Heart left ventricle (tissue), 13 donors: ENCODE measurements around the gene MAP4K2.

Source experiments
- POLR2A ChIP-seq, 2 donors: fragments of 450-650 bp; IDR thresholded peaks; one replicate each; pipeline ENCODE4 v1.6.1; 2017; ENCODE audit warnings: antibody characterized with exemption in 2 of 2, mild to moderate bottlenecking in 2 of 2, moderate library complexity in 2 of 2
- TF ChIP-seq, protein P1 (sequence below), 12 donors: fragments of 200-600 bp; sonication (generic) in 4 of 12; IDR thresholded peaks; one replicate each; pipeline versions ENCODE4 v1.5.0 to v1.8.0; 2018 to 2022; ENCODE audit warnings: antibody characterized with exemption in 12 of 12, mild to moderate bottlenecking in 5 of 12
- donor health status: ischemic (EF 13 %, LVEDD 7.1; RV severe dilation, severe dysfunction).
- donor health status: DM: no; HTN: yes; CAD: no.
- donor health status: DM: no; HTN: no; CAD: no.
- donor health status: ischemic (EF 25% LVEDD 6.9; RV normal size, moderate dysfunction).
- donor health status: ischemic (EF 25% LVEDD 5.7; RV mildly dilated, moderate dysfunction).
- donor health status: ischemic (EF 35%, LVEDD 5.7; RV mildly dilated, moderate dysfunction).
- donor health status: nonischemic (EF 11% LVEDD 7.7; RV severe dilation, severe dysfunction).
- donor health status: DM: yes; HTN: yes; CAD: no.
- donor health status: PGD.
- donor health status: ischemic (EF 29% LVEDD 5.4; RV normal size, mild dysfunction).
- donor health status: nonischemic (EF 23%, LVEDD 6.1; RV moderate dilation, normal function).

DNA sequence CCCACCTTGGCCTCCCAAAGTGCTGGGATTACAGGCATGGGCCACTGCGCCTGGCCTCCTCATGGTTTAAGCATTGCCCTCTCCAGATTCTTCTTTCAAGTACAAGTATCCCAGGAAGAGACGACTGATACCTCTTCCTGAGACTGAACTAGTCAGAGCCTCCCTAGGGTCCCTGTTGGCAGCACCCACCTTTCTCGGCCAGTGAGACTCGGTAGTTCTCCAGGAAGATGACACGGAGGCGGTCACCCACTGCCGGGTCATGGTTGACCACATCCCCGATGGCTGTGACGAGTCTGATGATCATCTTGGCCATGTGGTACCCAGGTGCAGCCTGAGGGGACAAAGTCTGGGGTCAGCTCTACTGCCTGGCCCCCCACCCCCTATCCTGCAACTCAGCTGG lies 51.9 kb downstream of the MAP4K2 start:
- TF ChIP-seq, protein P1, sequence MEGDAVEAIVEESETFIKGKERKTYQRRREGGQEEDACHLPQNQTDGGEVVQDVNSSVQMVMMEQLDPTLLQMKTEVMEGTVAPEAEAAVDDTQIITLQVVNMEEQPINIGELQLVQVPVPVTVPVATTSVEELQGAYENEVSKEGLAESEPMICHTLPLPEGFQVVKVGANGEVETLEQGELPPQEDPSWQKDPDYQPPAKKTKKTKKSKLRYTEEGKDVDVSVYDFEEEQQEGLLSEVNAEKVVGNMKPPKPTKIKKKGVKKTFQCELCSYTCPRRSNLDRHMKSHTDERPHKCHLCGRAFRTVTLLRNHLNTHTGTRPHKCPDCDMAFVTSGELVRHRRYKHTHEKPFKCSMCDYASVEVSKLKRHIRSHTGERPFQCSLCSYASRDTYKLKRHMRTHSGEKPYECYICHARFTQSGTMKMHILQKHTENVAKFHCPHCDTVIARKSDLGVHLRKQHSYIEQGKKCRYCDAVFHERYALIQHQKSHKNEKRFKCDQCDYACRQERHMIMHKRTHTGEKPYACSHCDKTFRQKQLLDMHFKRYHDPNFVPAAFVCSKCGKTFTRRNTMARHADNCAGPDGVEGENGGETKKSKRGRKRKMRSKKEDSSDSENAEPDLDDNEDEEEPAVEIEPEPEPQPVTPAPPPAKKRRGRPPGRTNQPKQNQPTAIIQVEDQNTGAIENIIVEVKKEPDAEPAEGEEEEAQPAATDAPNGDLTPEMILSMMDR (IDR thresholded peaks at IDR 0.05) = no peak
- TF ChIP-seq POLR2A (IDR thresholded peaks at IDR 0.05) = no peak
